ENCODE measurements around the gene TNNT1. TPM values are rescaled to one million over a fixed set of nuclear protein-coding genes. Genes with fewer than 3 reads are reported as not detected.

TNNT1 gene
- total and polyA plus RNA-seq, 2 donors (not counting 3 experiments of a cell fraction or from before 2014, with no cell fraction given) = 0.22 to 0.51 TPM

DNA sequence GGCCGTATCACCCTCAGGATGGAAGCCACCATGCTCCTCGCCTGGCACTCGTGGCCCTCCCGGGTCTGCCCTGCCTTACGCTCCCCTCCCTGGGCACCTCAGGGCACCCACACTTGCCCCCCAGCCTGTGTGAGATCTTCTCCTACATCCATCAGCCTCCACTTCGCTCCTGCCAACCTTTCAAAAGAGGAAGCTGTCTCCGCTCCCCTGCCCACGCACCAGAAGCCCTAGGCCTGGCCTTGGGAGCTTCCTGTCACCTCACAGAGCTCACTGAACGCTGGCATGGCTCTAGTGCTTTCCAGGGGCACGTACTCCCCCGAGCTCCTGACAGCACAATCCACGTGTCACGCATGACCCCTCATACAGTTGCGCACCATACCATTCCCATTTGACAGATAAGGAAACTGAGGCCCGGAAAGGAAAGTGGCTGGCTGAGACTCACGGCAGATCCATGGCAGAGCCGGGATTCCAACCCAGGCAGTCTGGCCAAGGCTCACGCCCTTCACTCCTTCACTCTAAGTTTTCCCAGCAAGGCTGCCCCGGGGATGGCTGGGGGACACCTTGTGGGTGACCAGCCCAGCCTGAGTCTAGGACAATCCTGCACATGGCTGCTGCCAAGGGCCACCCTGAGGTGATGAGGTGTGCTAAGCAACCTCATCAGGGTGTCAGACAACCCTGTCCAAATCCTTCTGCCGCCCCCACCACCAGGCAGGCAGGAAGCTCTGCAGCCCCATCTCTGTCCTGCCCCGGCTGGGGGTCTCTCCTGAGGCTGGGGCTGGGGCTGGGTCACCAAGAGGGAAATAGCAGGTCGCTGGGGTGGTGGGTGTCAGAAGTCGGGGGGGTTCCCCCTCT is 50.9 kb downstream of the TNNT1 start:
- FAIRE-seq = no peak
- Histone ChIP-seq H2AFZ (ENCODE audit: low read depth, low read length) (no peak overlapping the region), H3K27me3 (ENCODE audit: control insufficient read depth in 2 of 2, insufficient read depth in 2 of 2, low read length in 2 of 2) (no peaks in the 10 kb centered on the region), H3K27ac (ENCODE audit: insufficient read depth, low read depth, low read length) (no peak overlapping the region), H3K9me3 (replicated peaks; ENCODE audit: control insufficient read depth, insufficient read depth, low read length) (no peaks in the 10 kb centered on the region), H3K4me2 (ENCODE audit: insufficient read depth, low read length) (no peak overlapping the region), H4K20me1 (replicated peaks; ENCODE audit: control insufficient read depth, extremely low read depth, insufficient read depth, low read length) (no peaks in the 10 kb centered on the region), H3K4me3 (replicated peaks in 1 of 3; ENCODE audit: insufficient read depth in 1 of 3, low read depth in 1 of 3, low read length in 3 of 3) (no peak overlapping the region), H3K79me2 (ENCODE audit: control insufficient read depth, insufficient read depth, low read length) (no peaks in the 10 kb centered on the region), H3K9me1 (replicated peaks; ENCODE audit: control insufficient read depth, extremely low read depth, insufficient read depth, low read length) (no peaks in the 10 kb centered on the region), H3K36me3 (ENCODE audit: control insufficient read depth in 2 of 2, extremely low read depth in 1 of 2, insufficient read depth in 2 of 2, low read length in 2 of 2) (peaks cover 4 to 27% of the 10 kb centered on the region in 2 experiments), H3K4me1 (ENCODE audit: control insufficient read depth, extremely low read depth, insufficient read depth, low read length) (no peaks in the 10 kb centered on the region), H3K9ac (replicated peaks; ENCODE audit: extremely low read depth, insufficient read depth, low read length) (no peak overlapping the region)
- no TSS peak for BruUV-seq (replicated peaks)
- POLR2A ChIA-PET = no interaction called here
- CTCF ChIA-PET = no interaction called here
- dilution Hi-C loops (cut with MboI; ENCODE audit: extremely low pct_ligation_motif_present, low sequenced_read_pairs) (no loop called here), intact Hi-C loops (cut with micrococcal nuclease) (no loop called here)
- TF ChIP-seq MYC (IDR thresholded peaks at IDR 0.05; ENCODE audit: low read depth, low read length) = no peak
- no peak for TF ChIP-seq FOS (IDR thresholded peaks at IDR 0.05; ENCODE audit: borderline replicate concordance, insufficient read depth, low read length)
- no peak for TF ChIP-seq JUN (IDR thresholded peaks at IDR 0.05; ENCODE audit: borderline replicate concordance, insufficient read depth, insufficient read length, low read depth)
- TF ChIP-seq, protein P1, sequence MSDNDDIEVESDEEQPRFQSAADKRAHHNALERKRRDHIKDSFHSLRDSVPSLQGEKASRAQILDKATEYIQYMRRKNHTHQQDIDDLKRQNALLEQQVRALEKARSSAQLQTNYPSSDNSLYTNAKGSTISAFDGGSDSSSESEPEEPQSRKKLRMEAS (IDR thresholded peaks at IDR 0.05; ENCODE audit: insufficient read depth, insufficient read length) = no peak
- no peak for TF ChIP-seq GATA2 (IDR thresholded peaks at IDR 0.05; ENCODE audit: insufficient read depth, insufficient read length, low read depth, low read length)
- TF ChIP-seq POLR2AphosphoS5 (IDR thresholded peaks at IDR 0.05; ENCODE audit: insufficient read depth, low read depth, low read length) = no peak
- no peak for TF ChIP-seq EZH2 (IDR thresholded peaks at IDR 0.05; ENCODE audit: borderline replicate concordance, low read depth, low read length, severe bottlenecking)
- no peak for TF ChIP-seq POLR2A (IDR thresholded peaks at IDR 0.05; ENCODE audit: low read depth, low read length)
- TF ChIP-seq, protein P2, sequence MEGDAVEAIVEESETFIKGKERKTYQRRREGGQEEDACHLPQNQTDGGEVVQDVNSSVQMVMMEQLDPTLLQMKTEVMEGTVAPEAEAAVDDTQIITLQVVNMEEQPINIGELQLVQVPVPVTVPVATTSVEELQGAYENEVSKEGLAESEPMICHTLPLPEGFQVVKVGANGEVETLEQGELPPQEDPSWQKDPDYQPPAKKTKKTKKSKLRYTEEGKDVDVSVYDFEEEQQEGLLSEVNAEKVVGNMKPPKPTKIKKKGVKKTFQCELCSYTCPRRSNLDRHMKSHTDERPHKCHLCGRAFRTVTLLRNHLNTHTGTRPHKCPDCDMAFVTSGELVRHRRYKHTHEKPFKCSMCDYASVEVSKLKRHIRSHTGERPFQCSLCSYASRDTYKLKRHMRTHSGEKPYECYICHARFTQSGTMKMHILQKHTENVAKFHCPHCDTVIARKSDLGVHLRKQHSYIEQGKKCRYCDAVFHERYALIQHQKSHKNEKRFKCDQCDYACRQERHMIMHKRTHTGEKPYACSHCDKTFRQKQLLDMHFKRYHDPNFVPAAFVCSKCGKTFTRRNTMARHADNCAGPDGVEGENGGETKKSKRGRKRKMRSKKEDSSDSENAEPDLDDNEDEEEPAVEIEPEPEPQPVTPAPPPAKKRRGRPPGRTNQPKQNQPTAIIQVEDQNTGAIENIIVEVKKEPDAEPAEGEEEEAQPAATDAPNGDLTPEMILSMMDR (IDR thresholded peaks at IDR 0.05; ENCODE audit: extremely low read depth in 1 of 2, insufficient read depth in 1 of 2, low read depth in 1 of 2, low read length in 2 of 2) = no peak
- DNase-seq (ENCODE audit: low read depth, low spot score) = no peak
